Keratinocyte (primary cell): ENCODE data around the gene WNT9A. TPM values are rescaled to one million over a fixed set of nuclear protein-coding genes. Genes with fewer than 3 reads are reported as not detected.
"Not testable (repeated sequence)": the region's sequence is repeated elsewhere in the genome, so short reads cannot be mapped to it uniquely, and the experiment has no call there.

Experiments
- DNase-seq: peaks from one replicate; pipeline ENCODE4 v3.0.0-alpha.2; 2011; ENCODE audit warnings: low read depth, missing footprints, low spot score
- FAIRE-seq: peaks from 2 replicates; lab custom pipeline; 2011; peaks lifted over from hg19 to GRCh38; lab: Jason Lieb, UNC
- H2AFZ ChIP-seq: 2 replicates; pipeline ENCODE4 v1.6.0; 2012; ENCODE audit warnings: low read length, control low read depth, inconsistent platforms; ENCODE audit not compliant: control insufficient read depth
- H3K27ac ChIP-seq: 2 replicates; pipeline ENCODE4 v1.5.1; 2011; ENCODE audit warnings: low read length; ENCODE audit not compliant: control insufficient read depth, insufficient read depth
- H3K27me3 ChIP-seq: 3 replicates; pipeline ENCODE4 v1.6.0; 2011; ENCODE audit warnings: low read length; ENCODE audit not compliant: control insufficient read depth, insufficient read depth; ENCODE audit errors: extremely low read depth
- H3K36me3 ChIP-seq, 2 experiments: 2 replicates in 1 of 2; 3 replicates in 1 of 2; pipeline ENCODE4 v1.5.1; 2011; ENCODE audit warnings: low read length in 2 of 2, mild to moderate bottlenecking in 1 of 2; ENCODE audit not compliant: control insufficient read depth in 2 of 2, insufficient read depth in 2 of 2; ENCODE audit errors: extremely low read depth in 1 of 2
- H3K4me1 ChIP-seq: 3 replicates; pipeline ENCODE4 v1.5.1; 2011; ENCODE audit warnings: low read length; ENCODE audit not compliant: control insufficient read depth, insufficient read depth; ENCODE audit errors: extremely low read depth
- H3K4me2 ChIP-seq: 3 replicates; pipeline ENCODE4 v1.6.0; 2011; ENCODE audit warnings: low read depth, low read length; ENCODE audit not compliant: control insufficient read depth, insufficient read depth; ENCODE audit errors: extremely low read depth
- H3K4me3 ChIP-seq, 3 experiments: fragments of 200-600 bp in 1 of 3; sonication (generic) in 1 of 3; 2 replicates in 2 of 3; 3 replicates in 1 of 3; pipeline ENCODE4 v1.5.1; 2011 to 2016; ENCODE audit warnings: low read length in 3 of 3, mild to moderate bottlenecking in 3 of 3, control low read depth in 2 of 3, inconsistent platforms in 1 of 3, low read depth in 1 of 3, mixed read lengths in 1 of 3, mixed run types in 1 of 3, moderate library complexity in 1 of 3; ENCODE audit not compliant: control insufficient read depth in 2 of 3, insufficient read depth in 2 of 3; ENCODE audit errors: extremely low read depth in 1 of 3
- H3K79me2 ChIP-seq: 2 replicates; pipeline ENCODE4 v1.6.0; 2012; ENCODE audit warnings: low read length; ENCODE audit not compliant: control insufficient read depth, insufficient read depth
- H3K9ac ChIP-seq: 3 replicates; pipeline ENCODE4 v1.6.0; 2011; ENCODE audit warnings: low read length; ENCODE audit not compliant: control insufficient read depth, insufficient read depth; ENCODE audit errors: extremely low read depth
- H3K9me1 ChIP-seq: 3 replicates; pipeline ENCODE4 v1.6.0; 2011; ENCODE audit warnings: low read length; ENCODE audit not compliant: control insufficient read depth, insufficient read depth; ENCODE audit errors: extremely low read depth
- H3K9me3 ChIP-seq: 2 replicates; pipeline ENCODE4 v1.5.1; 2012; ENCODE audit warnings: low read depth, low read length; ENCODE audit not compliant: control insufficient read depth
- H4K20me1 ChIP-seq: 3 replicates; pipeline ENCODE4 v1.6.0; 2011; ENCODE audit warnings: low read length; ENCODE audit not compliant: control insufficient read depth, insufficient read depth; ENCODE audit errors: extremely low read depth
- EZH2 ChIP-seq: IDR thresholded peaks from one replicate; pipeline ENCODE4 v1.6.1; 2012; ENCODE audit warnings: inconsistent platforms, mild to moderate bottlenecking, low read length, moderate library complexity
- dilution Hi-C: fragments of 300-500 bp; cut with MboI; formaldehyde crosslinking; loops from one replicate; pipeline ENCODE4 v1.7.0; 2020; ENCODE audit warnings: low sequenced_read_pairs; ENCODE audit not compliant: extremely low pct_ligation_motif_present
- polyA plus RNA-seq, 5 experiments: library from polyadenylated mRNA; depleted of rRNA in 3 of 5; stranded (reverse) in 3 of 5; stranded (forward) in 1 of 5; unstranded in 1 of 5; fragments of >200 nt; gene quantifications; 1 replicate in 1 of 5; 2 replicates in 3 of 5; 3 replicates in 1 of 5; pipeline versions ENCODE4 v1.2.1 to v1.2.3, GENCODE V29; 2011 to 2012; ENCODE audit warnings: missing spikeins in 2 of 5, low read depth in 1 of 5, low replicate concordance in 1 of 5
- TF ChIP-seq, protein P1 (sequence below), 3 experiments: IDR thresholded peaks in 1 of 3; conservative IDR thresholded peaks in 1 of 3; optimal IDR thresholded peaks in 1 of 3; 2 replicates in 2 of 3; 3 replicates in 1 of 3; pipeline versions ENCODE3 to v1.5.1; 2011; ENCODE audit warnings: low read length in 3 of 3, mild to moderate bottlenecking in 3 of 3, moderate library complexity in 2 of 3, control low read depth in 1 of 3, inconsistent platforms in 1 of 3; ENCODE audit not compliant: insufficient read depth in 2 of 3; ENCODE audit errors: extremely low read depth in 1 of 3

WNT9A gene
- polyA plus RNA-seq, 1 donor (not counting 4 experiments of a cell fraction or from before 2014, with no cell fraction given): 1.7 TPM

DNA sequence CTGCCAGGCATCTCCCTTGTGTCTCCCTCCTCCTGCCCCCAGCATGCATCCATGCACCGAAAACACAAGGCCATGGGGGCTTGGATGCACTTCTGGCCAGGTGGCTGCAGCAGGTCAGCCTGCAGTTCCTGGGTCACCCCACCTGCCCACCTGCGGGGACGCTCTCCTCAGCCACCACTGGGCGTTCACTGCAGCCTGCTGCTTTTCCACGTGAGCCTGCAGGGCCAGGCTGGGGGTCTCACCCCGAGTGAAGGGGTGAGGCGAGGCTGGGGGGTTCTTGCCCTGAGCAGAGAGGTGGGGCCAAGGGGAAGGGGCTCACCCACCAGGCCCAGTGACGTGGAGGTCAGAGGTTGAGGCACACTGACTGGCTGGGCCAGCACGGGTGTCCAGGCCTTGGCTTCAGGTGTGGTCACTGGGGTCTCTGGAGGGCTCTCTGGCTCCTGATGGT lies 64.6 kb downstream of the WNT9A start:
- no peak overlapping the region for H3K27ac ChIP-seq
- H3K9me3 ChIP-seq: no peaks in the 10 kb centered on the region
- H3K4me1 ChIP-seq: peaks cover 19% of the 10 kb centered on the region
- H3K4me2 ChIP-seq: no peak overlapping the region
- no peaks in the 10 kb centered on the region for H4K20me1 ChIP-seq
- no peak for DNase-seq
- TF ChIP-seq, protein P1, sequence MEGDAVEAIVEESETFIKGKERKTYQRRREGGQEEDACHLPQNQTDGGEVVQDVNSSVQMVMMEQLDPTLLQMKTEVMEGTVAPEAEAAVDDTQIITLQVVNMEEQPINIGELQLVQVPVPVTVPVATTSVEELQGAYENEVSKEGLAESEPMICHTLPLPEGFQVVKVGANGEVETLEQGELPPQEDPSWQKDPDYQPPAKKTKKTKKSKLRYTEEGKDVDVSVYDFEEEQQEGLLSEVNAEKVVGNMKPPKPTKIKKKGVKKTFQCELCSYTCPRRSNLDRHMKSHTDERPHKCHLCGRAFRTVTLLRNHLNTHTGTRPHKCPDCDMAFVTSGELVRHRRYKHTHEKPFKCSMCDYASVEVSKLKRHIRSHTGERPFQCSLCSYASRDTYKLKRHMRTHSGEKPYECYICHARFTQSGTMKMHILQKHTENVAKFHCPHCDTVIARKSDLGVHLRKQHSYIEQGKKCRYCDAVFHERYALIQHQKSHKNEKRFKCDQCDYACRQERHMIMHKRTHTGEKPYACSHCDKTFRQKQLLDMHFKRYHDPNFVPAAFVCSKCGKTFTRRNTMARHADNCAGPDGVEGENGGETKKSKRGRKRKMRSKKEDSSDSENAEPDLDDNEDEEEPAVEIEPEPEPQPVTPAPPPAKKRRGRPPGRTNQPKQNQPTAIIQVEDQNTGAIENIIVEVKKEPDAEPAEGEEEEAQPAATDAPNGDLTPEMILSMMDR (optimal IDR thresholded peaks at IDR 0.05 in 1 of 3, IDR thresholded peaks at IDR 0.05 in 1 of 3, conservative IDR thresholded peaks at IDR 0.05 in 1 of 3; ENCODE audit: extremely low read depth in 1 of 3, insufficient read depth in 2 of 3, low read length in 3 of 3): no peak
- no peak for TF ChIP-seq EZH2
- no peaks in the 10 kb centered on the region for H3K36me3 ChIP-seq
- dilution Hi-C loops: no loop called here
- H2AFZ ChIP-seq: no peak overlapping the region
- no peak overlapping the region for H3K9ac ChIP-seq
- H3K79me2 ChIP-seq: no peaks in the 10 kb centered on the region
- H3K27me3 ChIP-seq: no peaks in the 10 kb centered on the region
- no peak for FAIRE-seq
- no peak overlapping the region for H3K4me3 ChIP-seq
- no peaks in the 10 kb centered on the region for H3K9me1 ChIP-seq

DNA sequence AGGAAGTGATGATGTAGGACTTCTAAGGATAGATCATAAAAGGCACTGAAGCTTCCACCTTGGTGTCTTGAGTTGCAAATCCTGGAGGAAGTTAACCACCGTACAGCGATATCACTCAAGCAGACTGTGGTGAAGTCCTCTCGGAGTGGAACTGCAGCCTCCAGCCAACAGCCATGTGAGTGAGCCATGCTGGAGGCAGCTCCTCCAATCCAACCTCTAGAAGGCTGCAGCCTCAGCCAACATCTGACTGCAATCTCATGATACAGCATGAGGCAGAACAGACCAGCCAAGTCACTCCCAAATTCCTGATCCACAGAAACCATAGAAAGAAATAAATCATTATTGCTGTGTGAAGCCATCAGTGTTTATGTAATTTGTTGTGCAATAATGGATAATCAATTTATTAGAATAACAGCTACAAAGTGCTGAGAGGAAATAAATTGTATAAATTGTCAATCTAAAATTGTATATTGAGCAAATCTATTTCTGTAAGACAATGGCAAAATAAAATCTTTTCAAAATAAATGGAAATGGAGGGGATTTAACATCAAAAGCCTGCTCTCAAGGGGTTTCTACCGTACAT lies 67.3 kb downstream of the WNT9A start:
- H3K4me2 ChIP-seq: no peak overlapping the region
- FAIRE-seq (no peak), DNase-seq (no peak)
- H3K27ac ChIP-seq: no peak overlapping the region
- no peaks in the 10 kb centered on the region for H3K79me2 ChIP-seq
- H3K9me3 ChIP-seq: no peaks in the 10 kb centered on the region
- TF ChIP-seq, protein P1 (optimal IDR thresholded peaks at IDR 0.05 in 1 of 3, IDR thresholded peaks at IDR 0.05 in 1 of 3, conservative IDR thresholded peaks at IDR 0.05 in 1 of 3; ENCODE audit: extremely low read depth in 1 of 3, insufficient read depth in 2 of 3, low read length in 3 of 3): no peak
- no peak for TF ChIP-seq EZH2
- no peaks in the 10 kb centered on the region for H4K20me1 ChIP-seq
- H3K9ac ChIP-seq: no peak overlapping the region
- no peaks in the 10 kb centered on the region for H3K36me3 ChIP-seq
- H2AFZ ChIP-seq: no peak overlapping the region
- dilution Hi-C loops: no loop called here
- H3K4me1 ChIP-seq: peaks cover 7% of the 10 kb centered on the region
- no peak overlapping the region for H3K4me3 ChIP-seq
- H3K27me3 ChIP-seq: no peaks in the 10 kb centered on the region
- H3K9me1 ChIP-seq: no peaks in the 10 kb centered on the region

DNA sequence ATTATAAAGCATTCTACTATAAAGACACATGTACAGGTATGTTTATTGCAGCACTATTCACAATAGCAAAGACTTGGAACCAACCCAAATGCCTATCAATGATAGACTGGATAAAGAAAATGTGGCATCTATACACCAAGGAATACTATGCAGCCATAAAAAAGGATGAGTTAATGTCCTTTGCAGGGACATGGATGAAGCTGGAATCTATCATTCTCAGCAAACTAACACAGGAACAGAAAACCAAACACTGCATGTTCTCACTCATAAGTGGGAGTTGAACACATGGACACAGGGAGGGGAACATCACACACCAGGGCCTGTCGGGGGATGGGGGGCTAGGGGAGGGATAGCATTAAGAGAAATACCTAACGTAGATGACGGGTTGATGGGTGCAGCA lies 69.9 kb downstream of the WNT9A start:
- H3K79me2 ChIP-seq, H3K4me1 ChIP-seq, H3K27ac ChIP-seq, FAIRE-seq, H3K36me3 ChIP-seq, dilution Hi-C loops, H3K9me3 ChIP-seq, H3K4me2 ChIP-seq, DNase-seq, H3K9me1 ChIP-seq, H2AFZ ChIP-seq, H4K20me1 ChIP-seq, H3K27me3 ChIP-seq, H3K4me3 ChIP-seq, H3K9ac ChIP-seq: not testable (repeated sequence)

DNA sequence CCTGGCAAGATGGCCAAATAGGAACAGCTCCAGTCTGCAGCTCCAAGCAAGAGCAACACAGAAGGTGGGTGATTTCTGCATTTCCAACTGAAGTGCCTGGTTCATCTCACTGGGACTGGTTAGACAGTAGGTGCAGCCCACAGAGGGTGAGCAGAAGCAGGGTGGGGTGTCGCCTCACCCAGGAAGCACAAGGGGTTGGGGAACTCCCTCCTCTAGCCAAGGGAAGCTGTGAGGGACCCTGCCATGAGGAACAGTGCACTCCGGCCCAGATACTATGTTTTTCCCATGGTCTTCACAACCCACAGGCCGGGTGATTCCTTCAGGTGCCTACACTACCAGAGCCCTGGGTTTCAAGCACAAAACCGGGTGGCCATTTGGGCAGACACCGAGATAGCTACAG lies 75.8 kb downstream of the WNT9A start:
- H3K79me2 ChIP-seq, H3K36me3 ChIP-seq, H3K4me2 ChIP-seq, H3K9ac ChIP-seq, H3K27ac ChIP-seq, DNase-seq, H3K4me1 ChIP-seq, H2AFZ ChIP-seq, H3K4me3 ChIP-seq, dilution Hi-C loops, H3K27me3 ChIP-seq, H3K9me3 ChIP-seq, H4K20me1 ChIP-seq, H3K9me1 ChIP-seq, FAIRE-seq: not testable (repeated sequence)
